B cell (primary cell): ENCODE measurements around the gene ZSWIM9. TPM values are rescaled to one million over a fixed set of nuclear protein-coding genes. Genes with fewer than 3 reads are reported as not detected.

Source experiments
- ATAC-seq: fragments of 200-7000 bp; cut with Tn5 transposase; one replicate; pipeline ENCODE4 v1.10.0; 2021; ENCODE audit warnings: low read depth, mild to moderate bottlenecking, moderate number of reproducible peaks, moderate library complexity
- CTCF ChIA-PET: fragments of 350-600 bp; sonication (Branson Sonifier 250); formaldehyde crosslinking; loops from one replicate; lab custom pipeline; 2021; ENCODE audit warnings: antibody characterized with exemption, inconsistent platforms; lab: Charles Lee
- POLR2A ChIA-PET: fragments of 350-600 bp; sonication (Branson Sonifier 250); formaldehyde crosslinking; loops from one replicate; lab custom pipeline; 2021; ENCODE audit warnings: antibody characterized with exemption; lab: Charles Lee
- DNase-seq: peaks from one replicate; pipeline ENCODE4 v3.0.0; 2013
- H2AFZ ChIP-seq: 2 replicates; pipeline ENCODE4 v1.6.1; 2012; ENCODE audit warnings: mild to moderate bottlenecking, low read depth, low read length; ENCODE audit not compliant: insufficient read depth, poor library complexity, severe bottlenecking
- H3K27ac ChIP-seq, 2 donors: 1 replicate in 1 of 2; 2 replicates in 1 of 2; pipeline ENCODE4 v1.5.1; 2012 to 2013; ENCODE audit warnings: low read length in 2 of 2, mild to moderate bottlenecking in 2 of 2, moderate library complexity in 1 of 2
- H3K27me3 ChIP-seq, 4 experiments: fragments of 200-600 bp in 1 of 4; sonication (generic) in 1 of 4; replicated peaks in 1 of 4; 1 replicate in 2 of 4; 2 replicates in 2 of 4; pipeline versions ENCODE4 v1.6.1 to v1.7.0; 2013 to 2016; ENCODE audit warnings: low read length in 3 of 4, mild to moderate bottlenecking in 2 of 4, mixed read lengths in 1 of 4, moderate library complexity in 1 of 4; ENCODE audit not compliant: insufficient read depth in 4 of 4, control insufficient read depth in 3 of 4; ENCODE audit errors: control extremely low read depth in 1 of 4
- H3K36me3 ChIP-seq, 2 experiments: replicated peaks in 1 of 2; 1 replicate in 1 of 2; 2 replicates in 1 of 2; pipeline versions ENCODE4 v1.6.1 to v1.7.1; 2013; ENCODE audit warnings: low read length in 1 of 2; ENCODE audit not compliant: insufficient read depth in 2 of 2, control insufficient read depth in 1 of 2; ENCODE audit errors: control extremely low read depth in 1 of 2, extremely low read depth in 1 of 2
- H3K4me1 ChIP-seq, 2 donors: fragments of 200-600 bp in 1 of 2; sonication (generic) in 1 of 2; 1 replicate in 1 of 2; 2 replicates in 1 of 2; pipeline versions ENCODE4 v1.5.1 to v1.6.1; 2013 to 2017; ENCODE audit warnings: low read length in 2 of 2; ENCODE audit not compliant: control insufficient read depth in 2 of 2, insufficient read depth in 2 of 2
- H3K4me2 ChIP-seq: replicated peaks from 2 replicates; pipeline ENCODE3; 2012; ENCODE audit warnings: mild to moderate bottlenecking, low read depth, low read length; ENCODE audit not compliant: poor library complexity, severe bottlenecking
- H3K4me3 ChIP-seq, 5 experiments: fragments of 200-600 bp in 1 of 5; sonication (generic) in 1 of 5; 1 replicate in 3 of 5; 2 replicates in 2 of 5; pipeline versions ENCODE4 v1.5.1 to v1.7.0; 2011 to 2016; ENCODE audit warnings: low read length in 4 of 5, mild to moderate bottlenecking in 4 of 5, low read depth in 2 of 5, control low read depth in 1 of 5, moderate library complexity in 1 of 5; ENCODE audit not compliant: insufficient read depth in 1 of 5; ENCODE audit errors: control extremely low read depth in 1 of 5, extremely low read depth in 1 of 5
- H3K79me2 ChIP-seq: fragments of 200-600 bp; sonication (generic); one replicate; pipeline ENCODE4 v1.6.0; 2016; ENCODE audit warnings: low read length; ENCODE audit not compliant: control insufficient read depth, insufficient read depth
- H3K9ac ChIP-seq: fragments of 200-600 bp; sonication (generic); 2 replicates; pipeline ENCODE4 v1.6.1; 2017; ENCODE audit warnings: mild to moderate bottlenecking, low read length, moderate library complexity
- H3K9me3 ChIP-seq, 3 donors: one replicate each; pipeline versions ENCODE4 v1.6.1 to v1.7.1; 2013; ENCODE audit warnings: low read length in 2 of 3; ENCODE audit not compliant: control insufficient read depth in 2 of 3, insufficient read depth in 1 of 3; ENCODE audit errors: control extremely low read depth in 1 of 3
- H4K20me1 ChIP-seq: 2 replicates; pipeline ENCODE4 v1.6.0; 2012; ENCODE audit warnings: mild to moderate bottlenecking, low read length; ENCODE audit not compliant: insufficient read depth, control insufficient read depth, poor library complexity, severe bottlenecking
- H3K27ac Mint-ChIP-seq: one replicate; pipeline ENCODE4 v1.8.0; 2021; ENCODE audit warnings: mixed read lengths
- H3K27me3 Mint-ChIP-seq: one replicate; pipeline ENCODE4 v1.8.0; 2021; ENCODE audit warnings: mixed read lengths
- H3K4me1 Mint-ChIP-seq: one replicate; pipeline ENCODE4 v1.8.0; 2021; ENCODE audit warnings: mixed read lengths
- H3K4me3 Mint-ChIP-seq: one replicate; pipeline ENCODE4 v1.8.0; 2021; ENCODE audit warnings: mixed read lengths
- H3K9me3 Mint-ChIP-seq: one replicate; pipeline ENCODE4 v1.8.0; 2022; ENCODE audit warnings: mixed read lengths; ENCODE audit not compliant: insufficient read depth
- CTCF ChIP-seq: fragments of 200-600 bp; IDR thresholded peaks from one replicate; pipeline ENCODE4 v1.8.0; 2022; ENCODE audit warnings: antibody characterized with exemption, mild to moderate bottlenecking
- EZH2 ChIP-seq: IDR thresholded peaks from 2 replicates; pipeline ENCODE4 v1.6.1; 2012; ENCODE audit warnings: borderline replicate concordance, low read depth, mild to moderate bottlenecking, moderate library complexity, low read length; ENCODE audit not compliant: insufficient read depth, poor library complexity, severe bottlenecking
- WGBS: methylation state at CpG from one replicate; pipeline ENCODE4 v1.1.5; 2013; ENCODE audit warnings: missing lambda C conversion rate; ENCODE audit not compliant: insufficient coverage; 5-methylcytosine and 5-hydroxymethylcytosine counted together
- intact Hi-C: fragments of 100-400 bp; cut with micrococcal nuclease; formaldehyde crosslinking; loops from one replicate; pipeline ENCODE4 v1.10.0; 2022
- polyA minus RNA-seq: library from RNA; depleted of rRNA, polyadenylated mRNA; stranded (reverse); fragments of >200 nt; gene quantifications from 2 replicates; pipeline ENCODE4 v1.2.3, GENCODE V29; 2012
- polyA plus RNA-seq: library from polyadenylated mRNA; depleted of rRNA; stranded (reverse); fragments of >200 nt; gene quantifications from 2 replicates; pipeline ENCODE4 v1.2.3, GENCODE V29; 2012
- total RNA-seq, 2 donors: library from RNA; stranded (reverse); fragments of 120-200 nt in 1 of 2; gene quantifications; 1 replicate in 1 of 2; 2 replicates in 1 of 2; pipeline versions ENCODE4 v1.2.3 to v1.2.4, GENCODE V29; 2013 to 2022

Gene ZSWIM9
- total RNA-seq (11.8 and 15.7 TPM in 2 replicates), polyA plus RNA-seq (1.7 and 2.6 TPM in 2 replicates), polyA minus RNA-seq (6.8 and 13.1 TPM in 2 replicates)
- 1.8 TPM for total RNA-seq (2013)

- Histone ChIP-seq H3K36me3 (peaks cover 3 to 16% of the 10 kb centered on the region in 2 experiments), H3K27me3 (no peaks in the 10 kb centered on the region), H3K79me2 (peaks cover 53% of the 10 kb centered on the region), H3K4me2 (peak within 1 kb of the TSS; percentile 80), H2AFZ (peak within 1 kb of the TSS; percentile 96), H3K4me3 (peak within 1 kb of the TSS; percentile 41 to 99 (median 90)), H3K27ac (peak within 1 kb of the TSS; percentile 86 to 87), H3K9me3 (no peaks in the 10 kb centered on the region), H4K20me1 (peaks cover 6% of the 10 kb centered on the region), H3K9ac (peak within 1 kb of the TSS; percentile 81), H3K4me1 (peaks cover 10 to 15% of the 10 kb centered on the region in 2 donors)
- peak within 1 kb of the TSS; percentile 98 for H3K27ac Mint-ChIP-seq
- peak; percentile 97 for DNase-seq
- no peak for TF ChIP-seq EZH2
- TF ChIP-seq CTCF, result no peak
- no peaks in the 10 kb centered on the region for H3K27me3 Mint-ChIP-seq
- H3K4me3 Mint-ChIP-seq, result peak within 1 kb of the TSS; percentile 96
- POLR2A ChIA-PET, result interaction anchor here (0.6 to 2.2 kb wide), 13 partner anchors 33 to 914 kb away, joined by 3 to 17 read pairs (median 3); partner anchors contain the start of genes CARD8, CCDC9, RPL18 and SPHK2
- WGBS, result under 1% methylated on average over 82 of the region's 82 CpGs
- CTCF ChIA-PET, result interaction anchor here (0.6 to 1.4 kb wide), 9 partner anchors 9 to 151 kb away, joined by 3 to 6 read pairs (median 3); partner anchors contain the start of gene CARD8
- ATAC-seq, result peak; percentile 80
- no peaks in the 10 kb centered on the region for H3K9me3 Mint-ChIP-seq
- peaks cover 25% of the 10 kb centered on the region for H3K4me1 Mint-ChIP-seq
- intact Hi-C loops, result loop anchor here (1.0 to 5.0 kb wide), 7 partner anchors 33 to 454 kb away; partner anchors contain the start of genes CARD8, RPL18 and SPHK2
Measured at GRCh38 chr19:48169939-48170803, at the start of gene ZSWIM9, which contains the start of gene LIG1. ZSWIM9 (plus strand) TSS chr19:48170680; CDS start chr19:48171803, 1,123 bp downstream. LIG1 (minus strand) TSS chr19:48170344; CDS start chr19:48165566, 4,778 bp downstream.
